ENCODE data around the gene MAT2A.

DNA sequence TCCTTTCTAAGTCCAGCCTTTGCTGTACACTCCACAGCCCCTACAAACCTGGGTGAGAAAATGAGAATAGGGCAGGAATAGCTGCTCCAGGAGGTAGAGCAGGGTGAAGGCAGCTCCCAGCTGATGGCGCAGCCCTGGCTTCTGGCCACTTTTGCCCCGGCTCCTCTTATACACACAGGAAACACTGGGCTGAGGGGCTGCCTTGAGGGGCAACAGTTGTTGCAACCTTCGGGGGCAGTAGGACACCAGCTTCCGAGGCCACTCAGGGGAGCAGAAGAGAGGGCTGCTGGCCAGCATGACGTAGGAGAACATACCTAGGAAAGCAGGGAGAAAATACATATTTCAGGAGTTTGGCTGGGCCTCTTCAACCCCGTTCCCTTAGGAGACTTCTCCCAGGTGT is 14.2 kb downstream of the MAT2A start:
- TF ChIP-seq, protein P1, sequence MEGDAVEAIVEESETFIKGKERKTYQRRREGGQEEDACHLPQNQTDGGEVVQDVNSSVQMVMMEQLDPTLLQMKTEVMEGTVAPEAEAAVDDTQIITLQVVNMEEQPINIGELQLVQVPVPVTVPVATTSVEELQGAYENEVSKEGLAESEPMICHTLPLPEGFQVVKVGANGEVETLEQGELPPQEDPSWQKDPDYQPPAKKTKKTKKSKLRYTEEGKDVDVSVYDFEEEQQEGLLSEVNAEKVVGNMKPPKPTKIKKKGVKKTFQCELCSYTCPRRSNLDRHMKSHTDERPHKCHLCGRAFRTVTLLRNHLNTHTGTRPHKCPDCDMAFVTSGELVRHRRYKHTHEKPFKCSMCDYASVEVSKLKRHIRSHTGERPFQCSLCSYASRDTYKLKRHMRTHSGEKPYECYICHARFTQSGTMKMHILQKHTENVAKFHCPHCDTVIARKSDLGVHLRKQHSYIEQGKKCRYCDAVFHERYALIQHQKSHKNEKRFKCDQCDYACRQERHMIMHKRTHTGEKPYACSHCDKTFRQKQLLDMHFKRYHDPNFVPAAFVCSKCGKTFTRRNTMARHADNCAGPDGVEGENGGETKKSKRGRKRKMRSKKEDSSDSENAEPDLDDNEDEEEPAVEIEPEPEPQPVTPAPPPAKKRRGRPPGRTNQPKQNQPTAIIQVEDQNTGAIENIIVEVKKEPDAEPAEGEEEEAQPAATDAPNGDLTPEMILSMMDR (IDR thresholded peaks at IDR 0.05; ENCODE audit: low read depth, low read length, poor library complexity, severe bottlenecking), result no peak
- TF ChIP-seq EZH2phosphoT487 (IDR thresholded peaks at IDR 0.05; ENCODE audit: borderline replicate concordance, low read length), result no peak
